RWPE2 (cell line): ENCODE results near the gene TMBIM1.
A peak's percentile ranks its signal among the peaks of the same experiment; 100 is the strongest.

ENCODE experiments used
- ATAC-seq: fragments of 200-7000 bp; cut with Tn5 transposase; 3 replicates; pipeline ENCODE4 v1.9.1; 2021; ENCODE audit warnings: low read depth
- DNase-seq: peaks from one replicate; pipeline ENCODE4 v3.0.0-alpha.2; 2020; ENCODE audit warnings: low spot score
- H3K27ac ChIP-seq: fragments of 450-650 bp; 2 replicates; pipeline ENCODE4 v1.5.1; 2017; ENCODE audit warnings: mild to moderate bottlenecking; ENCODE audit not compliant: poor library complexity, severe bottlenecking
- H3K27me3 ChIP-seq: fragments of 250-450 bp; sonication (Bioruptor Pico); 2 replicates; pipeline ENCODE4 v1.5.1; 2021; ENCODE audit warnings: mild to moderate bottlenecking, moderate library complexity; ENCODE audit not compliant: insufficient read depth, poor library complexity, severe bottlenecking
- H3K36me3 ChIP-seq: fragments of 250-450 bp; sonication (Bioruptor Pico); 2 replicates; pipeline ENCODE4 v1.5.1; 2020; ENCODE audit warnings: low read depth, mild to moderate bottlenecking, moderate library complexity
- H3K4me1 ChIP-seq: fragments of 250-450 bp; sonication (Bioruptor Pico); 2 replicates; pipeline ENCODE4 v1.5.1; 2021; ENCODE audit warnings: mild to moderate bottlenecking, moderate library complexity; ENCODE audit not compliant: insufficient read depth, poor library complexity, severe bottlenecking
- H3K4me3 ChIP-seq: fragments of 250-450 bp; sonication (Bioruptor Pico); 2 replicates; pipeline ENCODE4 v1.5.1; 2021; ENCODE audit warnings: mild to moderate bottlenecking, moderate library complexity; ENCODE audit not compliant: severe bottlenecking
- H3K9me3 ChIP-seq: fragments of 250-450 bp; sonication (Bioruptor Pico); 2 replicates; pipeline ENCODE4 v1.5.1; 2021; ENCODE audit warnings: mild to moderate bottlenecking, moderate library complexity; ENCODE audit not compliant: severe bottlenecking
- CTCF ChIP-seq: fragments of 450-650 bp; IDR thresholded peaks from one replicate; pipeline ENCODE4 v1.5.1; 2017; ENCODE audit warnings: mild to moderate bottlenecking, moderate library complexity; ENCODE audit not compliant: poor library complexity, severe bottlenecking

Gene TMBIM1

GRCh38 chr2:218236829-218237228 is 55.5 kb downstream of the TMBIM1 start:
- Histone ChIP-seq H3K27me3 (no peaks in the 10 kb centered on the region), H3K9me3 (no peaks in the 10 kb centered on the region), H3K27ac (no peak overlapping the region), H3K36me3 (peaks cover 100% of the 10 kb centered on the region), H3K4me1 (no peaks in the 10 kb centered on the region), H3K4me3 (no peak overlapping the region)
- no peak for TF ChIP-seq CTCF
- ATAC-seq: no peak
- no peak for DNase-seq

DNA sequence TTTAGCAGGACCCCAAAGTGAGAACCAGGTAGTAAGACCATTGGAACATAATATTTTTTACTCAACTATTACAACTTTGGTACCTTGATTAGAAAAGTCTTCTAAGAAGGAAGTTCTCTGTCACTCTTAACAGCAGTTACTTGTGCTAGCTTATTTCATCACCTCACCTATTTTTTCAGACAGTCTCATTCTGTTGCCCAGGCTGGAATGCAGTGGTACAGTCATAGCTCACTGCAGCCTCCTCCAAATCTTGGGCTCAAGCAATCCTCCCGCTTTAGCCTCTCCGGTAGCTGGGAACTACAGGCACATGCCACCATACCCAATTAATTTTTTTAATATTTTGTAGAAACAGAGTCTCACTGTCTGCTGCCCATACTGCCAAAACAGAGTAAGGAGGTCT is 57.3 kb downstream of the TMBIM1 start:
- TF ChIP-seq CTCF: no peak
- H3K4me3 ChIP-seq: no peak overlapping the region
- H3K27me3 ChIP-seq: no peaks in the 10 kb centered on the region
- DNase-seq (no peak), ATAC-seq (no peak)
- peaks cover 8% of the 10 kb centered on the region for H3K4me1 ChIP-seq
- H3K27ac ChIP-seq: no peak overlapping the region
- peaks cover 100% of the 10 kb centered on the region for H3K36me3 ChIP-seq
- no peaks in the 10 kb centered on the region for H3K9me3 ChIP-seq

- Histone ChIP-seq H3K9me3 (no peaks in the 10 kb centered on the region), H3K4me3 (no peak overlapping the region), H3K4me1 (peaks cover 12% of the 10 kb centered on the region), H3K27ac (no peak overlapping the region), H3K27me3 (no peaks in the 10 kb centered on the region), H3K36me3 (peaks cover 100% of the 10 kb centered on the region)
- ATAC-seq (no peak), DNase-seq (no peak)
- no peak for TF ChIP-seq CTCF
These were observed 57.8 kb downstream of the TMBIM1 start for GRCh38 chr2:218234521-218234920.

GRCh38 chr2:218233543-218233942 is 58.8 kb downstream of the TMBIM1 start:
- no peak for ATAC-seq
- Histone ChIP-seq H3K27ac (no peak overlapping the region), H3K36me3 (peaks cover 98% of the 10 kb centered on the region), H3K9me3 (no peaks in the 10 kb centered on the region), H3K4me3 (no peak overlapping the region), H3K27me3 (no peaks in the 10 kb centered on the region), H3K4me1 (peaks cover 21% of the 10 kb centered on the region)
- DNase-seq: no peak
- TF ChIP-seq CTCF: no peak

DNA sequence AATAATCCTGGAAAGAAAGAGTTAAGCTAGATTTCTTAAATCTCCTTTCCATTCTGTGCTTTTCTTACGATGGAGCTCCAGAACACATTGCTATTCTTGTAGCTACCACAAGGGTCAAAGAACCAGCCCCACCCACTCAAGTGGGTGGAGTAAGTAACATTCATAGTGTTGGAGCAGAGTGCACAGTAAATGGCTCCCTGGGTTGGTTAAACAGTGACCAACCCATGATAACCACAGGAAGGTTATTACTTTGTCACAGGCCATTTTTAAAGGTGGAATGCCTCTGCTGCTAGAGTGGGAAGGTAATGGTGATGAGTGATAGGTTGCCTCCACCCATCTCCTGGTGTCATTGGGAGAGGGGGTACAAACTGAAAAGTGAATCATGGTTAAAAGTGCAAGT is 61.4 kb downstream of the TMBIM1 start:
- H3K9me3 ChIP-seq: no peaks in the 10 kb centered on the region
- ATAC-seq (no peak), DNase-seq (no peak)
- H3K27ac ChIP-seq: peak overlapping the region; percentile 96
- H3K4me1 ChIP-seq: peaks cover 31% of the 10 kb centered on the region
- no peaks in the 10 kb centered on the region for H3K27me3 ChIP-seq
- H3K36me3 ChIP-seq: peaks cover 95% of the 10 kb centered on the region
- TF ChIP-seq CTCF: no peak
- no peak overlapping the region for H3K4me3 ChIP-seq
